GM10248 (cell line): ENCODE results near the gene TGFB1.
A peak's percentile ranks its signal among the peaks of the same experiment; 100 is the strongest.

Experiments
- CTCF ChIA-PET: fragments of 300-600 bp; sonication (Branson Sonifier 250); formaldehyde crosslinking; extraction: SDS; loops from one replicate; lab custom pipeline; 2021; ENCODE audit warnings: antibody characterized with exemption; lab: Yijun Ruan, JAX
- POLR2A ChIA-PET: fragments of 350-650 bp; sonication (Branson Sonifier 250); formaldehyde crosslinking; extraction: SDS; loops from one replicate; lab custom pipeline; 2020; ENCODE audit warnings: antibody characterized with exemption; lab: Yijun Ruan, JAX
- DNase-seq: peaks from one replicate; pipeline ENCODE4 v3.0.0; 2012; ENCODE audit errors: extremely low spot score
- TF ChIP-seq, protein P1 (sequence below): IDR thresholded peaks from 2 replicates; pipeline ENCODE4 v1.5.1; 2012; ENCODE audit warnings: mild to moderate bottlenecking, low read depth; ENCODE audit errors: extremely low read depth, missing control alignments, control extremely low read depth

TGFB1 gene

DNA sequence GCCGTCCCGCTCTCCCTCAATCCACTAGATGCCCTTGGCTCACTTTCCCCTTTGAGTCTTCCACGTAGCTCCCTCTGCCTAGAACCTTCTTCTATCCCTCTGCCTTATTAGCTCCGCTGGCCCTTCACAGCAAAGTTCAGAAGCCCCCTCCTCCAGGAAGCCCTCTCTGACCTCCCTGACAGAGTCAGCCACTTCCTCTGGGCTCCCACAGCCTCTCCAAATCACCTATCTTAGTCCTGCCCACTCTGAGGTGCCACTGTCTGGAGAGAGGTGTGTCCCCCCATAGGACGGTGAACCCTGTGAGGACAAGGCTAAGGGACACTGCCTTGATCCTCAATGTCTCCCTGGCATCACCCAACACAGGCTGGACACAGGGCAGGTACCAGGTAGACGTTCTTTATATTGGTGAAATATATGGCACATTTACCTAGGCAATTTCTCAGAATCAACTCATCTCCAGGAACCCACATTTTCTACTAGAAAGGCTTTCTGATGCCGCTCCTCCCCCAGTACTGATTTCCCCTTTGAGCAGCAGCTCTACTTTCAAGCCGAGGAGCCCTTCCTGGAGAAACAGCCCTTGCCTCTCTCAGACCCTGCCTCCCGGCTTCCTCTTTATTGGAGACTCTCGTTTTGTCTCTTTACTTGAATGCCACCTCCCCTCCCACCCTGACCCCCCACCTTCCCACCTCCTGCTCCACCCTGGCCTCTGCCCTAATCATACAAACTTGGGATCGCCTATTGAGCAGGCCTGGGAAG lies 3.4 kb upstream of the TGFB1 start:
- POLR2A ChIA-PET, result interaction anchor here (0.6 kb wide), 1 partner anchor 629 kb away, joined by 3 read pairs; no protein-coding TSS in a partner anchor
- CTCF ChIA-PET, result interaction anchor here (1.9 to 6.7 kb wide), 2 partner anchors 7 to 29 kb away, joined by 7 to 68 read pairs; partner anchors contain the start of gene B9D2
- TF ChIP-seq, protein P1, sequence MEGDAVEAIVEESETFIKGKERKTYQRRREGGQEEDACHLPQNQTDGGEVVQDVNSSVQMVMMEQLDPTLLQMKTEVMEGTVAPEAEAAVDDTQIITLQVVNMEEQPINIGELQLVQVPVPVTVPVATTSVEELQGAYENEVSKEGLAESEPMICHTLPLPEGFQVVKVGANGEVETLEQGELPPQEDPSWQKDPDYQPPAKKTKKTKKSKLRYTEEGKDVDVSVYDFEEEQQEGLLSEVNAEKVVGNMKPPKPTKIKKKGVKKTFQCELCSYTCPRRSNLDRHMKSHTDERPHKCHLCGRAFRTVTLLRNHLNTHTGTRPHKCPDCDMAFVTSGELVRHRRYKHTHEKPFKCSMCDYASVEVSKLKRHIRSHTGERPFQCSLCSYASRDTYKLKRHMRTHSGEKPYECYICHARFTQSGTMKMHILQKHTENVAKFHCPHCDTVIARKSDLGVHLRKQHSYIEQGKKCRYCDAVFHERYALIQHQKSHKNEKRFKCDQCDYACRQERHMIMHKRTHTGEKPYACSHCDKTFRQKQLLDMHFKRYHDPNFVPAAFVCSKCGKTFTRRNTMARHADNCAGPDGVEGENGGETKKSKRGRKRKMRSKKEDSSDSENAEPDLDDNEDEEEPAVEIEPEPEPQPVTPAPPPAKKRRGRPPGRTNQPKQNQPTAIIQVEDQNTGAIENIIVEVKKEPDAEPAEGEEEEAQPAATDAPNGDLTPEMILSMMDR, result no peak
- no peak for DNase-seq

GRCh38 chr19:41355802-41356201 lies 2.1 kb upstream of the TGFB1 start:
- POLR2A ChIA-PET, result interaction anchor here (0.8 to 1.2 kb wide), 2 partner anchors 8 to 85 kb away, joined by 4 read pairs; partner anchors contain the start of gene B9D2
- CTCF ChIA-PET, result interaction anchor here (0.8 to 6.7 kb wide), 5 partner anchors 8 to 47 kb away, joined by 3 to 68 read pairs (median 3); partner anchors contain the start of gene B9D2
- TF ChIP-seq, protein P1, result no peak
- no peak for DNase-seq

DNA sequence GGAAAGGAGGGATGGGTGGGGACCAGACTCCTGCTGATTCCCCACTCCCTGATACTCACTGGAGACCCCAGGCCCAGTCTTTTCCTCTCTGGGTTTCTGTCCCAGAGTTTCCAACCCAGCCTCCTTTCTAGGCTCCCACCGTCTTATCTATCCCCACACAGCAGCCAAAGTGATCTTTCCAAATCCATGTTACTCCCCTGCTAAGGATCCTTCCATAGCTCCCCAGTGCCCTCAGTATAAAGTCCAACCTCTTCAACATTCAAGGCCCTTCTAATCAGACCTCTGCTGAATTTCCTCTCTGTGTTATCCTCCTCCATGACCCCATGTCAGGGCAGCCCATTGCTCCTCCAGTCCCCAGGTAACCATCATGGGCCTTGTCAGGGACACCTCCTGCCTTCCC lies 1.3 kb upstream of the TGFB1 start:
- CTCF ChIA-PET, result interaction anchor here (0.8 to 6.7 kb wide), 8 partner anchors 9 to 57 kb away, joined by 3 to 68 read pairs (median 3); partner anchors contain the start of gene B9D2
- POLR2A ChIA-PET, result interaction anchor here (1.2 kb wide), 1 partner anchor 9 kb away, joined by 4 read pairs; the partner anchor contains the start of gene B9D2
- TF ChIP-seq, protein P1, result no peak

DNA sequence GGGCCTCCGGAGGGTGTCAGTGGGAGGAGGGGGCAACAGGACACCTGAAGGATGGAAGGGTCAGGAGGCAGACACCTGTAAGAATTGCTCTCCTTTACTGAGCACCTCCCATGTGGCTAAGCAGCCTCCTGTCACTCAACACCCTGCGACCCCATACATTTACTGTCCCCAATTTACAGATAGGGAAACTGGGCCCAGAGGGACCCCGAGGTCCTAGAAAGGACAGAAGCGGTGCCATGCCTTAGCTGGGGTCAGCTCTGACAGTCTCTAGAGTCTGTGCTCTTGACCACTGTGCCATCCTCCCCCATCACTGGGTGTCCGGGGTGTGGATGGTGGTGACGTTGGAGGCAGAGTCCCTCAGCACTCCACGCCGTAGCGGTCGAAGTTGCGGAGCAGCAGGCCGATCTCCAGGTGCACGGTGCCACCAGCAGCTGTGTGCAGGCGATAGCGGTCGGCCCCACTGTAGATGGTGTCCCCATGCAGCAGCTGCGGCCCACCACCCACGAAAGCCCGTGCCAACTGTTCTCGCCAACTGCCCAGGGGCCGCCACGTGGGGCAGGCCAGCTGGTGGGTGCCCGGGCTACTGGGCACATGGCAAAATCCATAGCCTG lies 726 bp upstream of the TGFB1 start:
- POLR2A ChIA-PET, result no interaction called here
- DNase-seq, result no peak
- TF ChIP-seq, protein P1, result no peak
- CTCF ChIA-PET, result interaction anchor here (0.9 to 6.7 kb wide), 5 partner anchors 8 to 56 kb away, joined by 3 to 68 read pairs (median 3); partner anchors contain the start of gene B9D2

More for the DNA sequence above, 1.3 kb upstream of the TGFB1 start:
- no peak for DNase-seq

GRCh38 chr19:41352609-41353465 lies 885 bp downstream of the TGFB1 start:
- TF ChIP-seq, protein P1, result peak; percentile 51
- ChIA-PET POLR2A (interaction anchor here (0.6 to 3.2 kb wide), 5 partner anchors 12 to 179 kb away, joined by 3 to 25 read pairs (median 3); partner anchors contain the start of gene B9D2), CTCF (interaction anchor here (1.0 to 6.7 kb wide), 20 partner anchors 9 to 573 kb away, joined by 3 to 68 read pairs (median 6); partner anchors contain the start of genes B9D2, CCDC97 and ERICH4)
- DNase-seq, result peak; percentile 82
